HG02870 (cell line): ENCODE results near the gene FHOD3.

Experiments used
- ATAC-seq: cut with Tn5 transposase; IDR thresholded peaks from one replicate; pipeline ENCODE4 v1.9.1; 2021; ENCODE audit warnings: mild to moderate bottlenecking, moderate library complexity; ENCODE audit not compliant: unreplicated experiment

FHOD3 gene

DNA sequence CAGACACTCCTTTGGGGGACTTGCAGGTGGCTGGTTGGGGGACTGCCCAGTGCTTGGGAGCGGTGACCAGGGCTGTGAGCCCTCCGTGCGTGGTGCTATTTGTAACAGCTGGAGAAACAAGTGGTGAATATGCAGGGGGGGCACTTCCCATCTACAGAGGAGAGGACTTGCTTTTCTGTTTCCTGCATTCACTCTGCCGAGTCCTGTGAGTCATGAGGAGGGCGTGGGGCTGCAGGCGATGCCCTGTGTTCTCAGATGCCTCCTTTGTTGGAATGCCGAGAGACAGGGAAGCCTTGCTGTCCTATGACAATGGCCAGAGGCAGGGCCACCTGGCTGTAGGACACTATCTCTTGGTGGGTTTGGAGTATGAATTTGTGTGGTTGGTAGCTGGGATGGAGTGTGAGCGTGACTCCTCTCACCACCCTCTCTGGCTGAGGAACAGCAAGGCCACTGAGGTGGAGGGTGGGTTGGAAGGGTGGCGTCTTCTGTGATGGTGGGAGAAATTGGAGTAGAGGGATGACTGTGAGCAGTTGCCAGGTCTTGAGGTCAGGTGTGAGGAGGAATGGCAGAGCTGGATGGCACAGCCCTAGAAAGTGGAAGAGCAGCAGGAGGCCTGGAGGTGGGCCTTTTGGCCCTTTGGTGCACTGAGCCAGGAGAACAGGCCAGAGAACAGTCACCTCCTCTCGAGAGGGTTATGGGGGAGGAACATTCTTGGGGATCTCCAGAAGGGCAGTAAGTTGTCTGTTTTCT, 24.3 kb downstream of the FHOD3 start:
- no peak for ATAC-seq

DNA sequence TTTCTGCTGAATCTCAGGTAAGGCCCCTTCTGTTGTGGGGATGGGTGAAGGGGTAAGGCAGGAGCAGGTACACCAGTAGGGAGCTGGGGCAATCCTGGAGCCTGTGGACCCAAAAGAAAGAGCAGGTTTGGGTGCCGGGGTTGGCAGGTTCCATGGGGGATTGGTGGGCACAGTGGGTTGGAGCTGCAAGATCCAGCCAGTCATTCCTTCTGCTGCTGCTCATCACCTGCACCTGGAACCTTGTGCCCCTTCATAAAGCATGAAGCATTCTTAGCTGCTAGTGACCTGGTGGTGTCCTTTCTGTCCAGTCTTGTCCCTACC, 24.9 kb downstream of the FHOD3 start:
- ATAC-seq: no peak

DNA sequence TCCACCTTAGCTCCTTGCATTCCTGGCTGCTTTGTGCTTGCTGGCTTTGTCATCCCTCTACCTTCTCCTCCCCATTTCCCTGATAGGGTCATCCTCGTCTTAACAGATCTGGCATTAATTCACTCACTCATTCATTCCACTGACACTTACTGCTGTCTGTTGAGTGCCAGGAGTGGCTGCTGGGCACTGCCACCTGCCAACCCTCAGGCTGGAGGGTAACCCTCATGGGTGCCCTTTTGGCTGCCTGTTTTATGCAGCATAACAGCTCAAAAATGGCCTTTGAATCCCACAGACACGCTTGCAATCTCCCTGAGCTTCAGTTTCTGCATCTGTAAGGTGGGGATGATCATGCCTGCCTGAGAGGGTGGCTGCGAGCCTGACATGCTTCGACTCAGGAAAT, 25.2 kb downstream of the FHOD3 start:
- ATAC-seq: no peak

DNA sequence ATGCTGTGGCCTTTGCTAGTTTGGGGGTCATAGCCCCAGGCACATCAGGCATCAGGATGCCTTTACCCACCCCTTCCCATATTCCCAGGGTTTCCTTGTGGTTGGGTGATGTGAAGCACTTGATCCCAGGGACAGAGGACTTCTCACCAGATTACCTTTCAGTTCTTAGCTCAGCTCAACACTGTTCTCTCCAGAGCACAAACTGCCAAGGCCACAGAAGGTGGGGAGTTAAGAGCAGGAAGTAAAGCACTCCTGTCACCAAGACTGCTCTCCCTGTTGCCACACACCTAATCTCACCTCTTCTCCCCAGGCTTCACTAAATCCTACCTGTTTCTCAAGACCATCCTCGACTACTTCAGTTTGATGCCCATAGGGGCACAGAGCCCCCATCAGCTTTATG, 25.9 kb downstream of the FHOD3 start:
- no peak for ATAC-seq

DNA sequence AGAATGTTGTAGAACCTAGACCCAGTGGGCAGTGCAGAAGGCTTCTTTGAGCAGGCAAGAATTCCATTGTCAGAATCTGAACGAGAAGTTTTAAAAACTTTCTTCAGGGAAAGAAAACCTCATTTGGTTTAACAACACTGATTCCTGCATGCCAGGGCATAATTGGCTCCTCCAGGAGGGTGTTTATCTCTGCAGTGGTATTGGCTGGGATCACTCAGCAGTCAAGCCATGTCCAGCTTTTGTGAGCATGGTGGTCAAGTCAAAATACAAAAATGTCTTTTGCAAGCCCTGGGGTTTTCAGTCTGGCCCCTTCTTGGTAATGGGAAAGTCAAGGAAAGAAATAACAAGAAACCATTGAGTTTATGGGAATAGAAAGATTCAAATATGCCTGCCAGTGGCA, 28.3 kb downstream of the FHOD3 start:
- ATAC-seq: no peak

DNA sequence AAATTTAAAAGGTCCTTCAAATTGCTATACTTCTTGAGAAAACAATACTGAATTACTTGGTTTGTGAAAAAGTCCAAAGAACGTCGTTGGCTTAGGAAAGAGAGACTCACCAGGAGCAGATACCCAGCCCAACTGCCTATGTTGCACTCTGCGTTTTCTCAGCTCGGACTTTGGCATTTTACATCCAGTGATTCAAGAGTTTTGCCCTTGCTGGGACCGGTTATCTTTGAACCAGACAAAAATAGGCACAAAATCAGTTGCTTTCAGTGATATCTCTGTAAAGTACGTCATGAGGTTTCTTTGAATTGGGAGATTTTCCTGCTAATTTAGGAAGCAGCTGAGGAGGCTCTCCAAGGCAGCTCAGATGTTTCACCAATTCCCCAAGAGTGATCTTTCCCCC, 29.3 kb downstream of the FHOD3 start:
- ATAC-seq: no peak

DNA sequence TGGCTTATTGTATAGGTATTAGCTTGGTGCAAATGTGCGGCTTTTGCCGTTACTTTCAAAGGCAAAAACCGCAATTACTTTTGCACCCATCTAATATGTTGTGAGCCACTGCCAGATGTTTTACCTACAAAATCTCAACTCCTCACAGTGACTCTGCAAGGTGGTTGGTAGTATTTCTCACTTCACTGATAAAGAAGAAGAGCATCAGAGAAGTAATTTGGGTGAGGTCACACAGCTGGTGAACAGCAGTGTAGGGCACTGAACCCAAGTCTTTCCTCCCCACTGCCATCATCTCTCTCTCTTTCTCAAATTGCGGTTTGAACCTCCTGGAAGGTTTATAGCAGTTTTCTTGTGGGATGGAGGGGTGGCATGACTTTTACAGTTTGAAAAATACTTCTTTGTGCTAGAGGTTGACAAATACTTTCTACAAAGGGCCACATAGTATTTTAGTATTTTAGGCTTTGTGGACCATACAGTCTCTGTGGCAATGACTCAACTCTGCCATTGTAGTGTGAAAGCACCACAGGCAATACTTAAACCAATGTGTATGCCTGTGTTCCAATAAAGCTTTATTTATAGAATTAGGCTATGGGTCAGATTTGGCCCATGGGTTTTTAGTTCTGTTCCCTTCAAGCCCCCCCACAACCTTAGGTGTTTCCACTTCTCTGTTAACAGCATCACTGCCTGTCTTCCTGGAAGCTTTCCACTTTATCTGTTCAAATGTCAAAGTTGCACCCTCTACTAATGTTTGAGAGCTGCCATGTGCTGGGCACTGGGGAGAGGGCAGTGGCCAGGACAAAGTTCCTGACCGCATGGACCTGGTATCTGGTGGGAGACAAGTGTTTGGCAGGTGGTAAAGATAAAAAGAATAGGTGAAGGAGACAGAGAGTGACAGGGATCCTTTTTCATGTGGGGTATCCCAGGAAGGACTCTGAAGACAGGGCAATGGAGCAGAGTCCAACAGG, 30.1 kb downstream of the FHOD3 start:
- ATAC-seq: no peak

DNA sequence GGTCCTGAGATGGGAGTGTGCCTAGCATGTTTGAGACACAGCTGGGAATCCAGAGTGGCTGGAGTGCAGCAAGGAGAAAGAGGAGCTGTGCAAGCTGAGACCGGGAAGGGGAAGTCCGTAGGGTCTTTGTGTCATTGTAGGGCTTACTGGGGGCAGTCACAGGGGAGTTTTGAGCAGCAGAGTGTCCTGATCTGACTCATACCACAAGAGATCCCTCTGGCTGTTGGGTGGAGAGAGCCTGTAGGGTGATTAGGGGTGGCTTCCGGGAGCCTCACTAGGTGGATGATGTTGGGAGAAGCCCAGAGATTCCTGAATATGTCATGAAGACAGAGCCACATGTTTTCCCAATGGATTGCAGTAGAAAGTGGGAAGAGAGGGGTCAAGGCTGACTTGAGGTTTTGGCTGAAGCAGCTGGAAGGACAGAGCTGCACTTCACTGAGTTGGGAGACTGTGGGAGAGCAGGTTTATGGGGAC, 30.9 kb downstream of the FHOD3 start:
- no peak for ATAC-seq

DNA sequence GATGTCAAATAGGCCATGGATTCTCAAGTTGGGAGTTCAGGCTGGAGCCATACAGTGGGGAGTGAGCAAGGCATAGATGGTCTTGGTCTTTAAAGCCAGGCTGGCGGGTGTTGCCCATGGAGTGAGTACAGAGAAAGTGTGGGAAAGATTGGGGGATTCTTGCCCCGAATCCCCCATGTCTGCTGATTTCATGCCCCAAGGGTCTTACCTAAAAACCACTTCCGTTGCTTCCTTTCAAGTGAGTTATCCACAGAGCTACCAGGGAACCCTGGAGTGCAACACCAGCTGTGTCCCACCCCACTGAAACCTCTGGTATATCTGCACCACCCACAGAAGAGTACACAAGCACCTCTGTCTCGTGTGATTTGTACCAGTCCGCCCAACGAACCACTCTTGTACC, 31.4 kb downstream of the FHOD3 start:
- ATAC-seq: no peak

DNA sequence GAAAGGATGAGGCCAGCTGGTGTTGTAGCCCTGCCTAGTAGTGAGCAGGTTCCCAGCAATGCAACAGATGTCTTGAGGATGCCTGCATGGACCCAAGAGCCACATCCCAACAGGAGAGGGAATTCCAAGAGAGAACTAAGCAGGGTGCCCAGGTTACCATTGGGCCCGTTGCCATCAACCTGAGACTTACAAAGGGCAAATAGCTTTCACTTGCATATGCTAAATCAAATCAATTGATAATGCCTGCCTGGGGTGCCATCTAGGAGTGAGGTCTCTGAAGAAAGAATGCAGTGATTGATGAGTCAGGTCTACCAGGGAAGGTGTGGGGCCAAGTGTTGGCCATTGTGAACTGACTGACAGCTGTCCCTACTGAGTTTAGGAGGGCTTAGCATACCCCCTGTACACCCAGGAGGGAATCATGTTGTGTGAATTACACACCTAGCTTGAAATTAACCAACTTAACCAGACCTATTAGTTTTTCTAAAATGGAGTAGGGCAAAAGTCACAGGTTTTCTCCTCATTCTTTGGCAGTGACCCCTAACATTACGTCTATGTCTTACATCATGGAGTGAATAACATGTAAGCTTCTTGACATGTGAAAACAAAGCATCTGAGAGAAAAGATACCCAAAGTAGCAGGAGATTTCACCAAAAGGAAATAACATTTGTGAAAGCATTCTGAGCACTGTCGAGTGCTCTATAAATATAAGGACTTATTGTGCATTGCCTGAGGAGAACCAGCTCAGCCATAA, 32.3 kb downstream of the FHOD3 start:
- no peak for ATAC-seq

DNA sequence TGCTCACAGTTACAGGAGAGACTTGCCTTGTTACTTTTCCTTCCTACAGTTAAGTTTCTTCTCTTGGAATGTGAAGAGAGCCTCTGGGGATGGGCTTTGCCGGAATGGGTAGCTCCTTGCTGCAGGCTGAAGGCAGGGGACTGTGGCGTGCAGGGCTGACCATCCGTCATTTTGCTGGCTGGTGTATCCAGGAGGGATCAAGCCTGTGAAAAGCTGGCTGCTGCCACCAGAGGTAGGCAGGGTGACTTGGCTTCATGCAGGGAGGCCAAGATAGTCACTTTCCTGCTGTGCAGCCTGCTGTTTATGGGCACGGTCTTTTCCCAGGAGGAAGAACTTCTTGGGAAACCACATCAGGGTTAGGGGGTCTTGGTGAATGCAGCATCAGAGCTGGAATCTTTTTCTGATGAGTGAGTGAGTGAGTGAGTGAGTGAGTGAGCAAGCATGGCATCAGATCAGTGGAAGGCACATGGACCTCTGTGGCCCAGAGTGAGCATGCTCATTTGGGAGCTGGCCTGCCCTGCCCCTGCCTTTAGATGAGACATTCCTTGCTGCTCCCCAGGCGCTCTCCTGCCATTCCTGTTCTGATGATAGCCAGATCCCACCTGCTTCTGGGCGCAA, 33.0 kb downstream of the FHOD3 start:
- no peak for ATAC-seq

DNA sequence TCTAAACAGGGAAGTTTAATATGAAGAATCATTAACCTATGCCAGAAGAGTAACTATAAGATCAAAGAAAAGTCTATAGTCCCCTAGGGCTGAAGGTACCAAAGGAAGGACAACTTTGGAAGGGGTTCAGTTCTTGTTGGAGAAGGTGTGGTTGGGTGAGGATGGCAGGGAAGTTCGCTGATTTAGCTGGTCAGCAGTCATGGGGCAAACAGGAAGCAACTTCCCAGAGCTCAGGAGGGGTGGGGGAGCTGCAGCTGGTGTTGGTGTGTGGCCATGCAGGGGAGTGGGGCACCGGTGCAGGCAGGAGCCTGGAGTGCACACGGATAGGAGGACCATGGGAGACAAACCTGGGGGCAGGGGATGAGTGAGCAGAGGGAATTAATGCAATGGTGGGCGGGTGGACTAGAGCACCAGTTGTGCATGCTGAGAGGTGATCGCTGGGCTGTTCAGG, 34.0 kb downstream of the FHOD3 start:
- no peak for ATAC-seq

DNA sequence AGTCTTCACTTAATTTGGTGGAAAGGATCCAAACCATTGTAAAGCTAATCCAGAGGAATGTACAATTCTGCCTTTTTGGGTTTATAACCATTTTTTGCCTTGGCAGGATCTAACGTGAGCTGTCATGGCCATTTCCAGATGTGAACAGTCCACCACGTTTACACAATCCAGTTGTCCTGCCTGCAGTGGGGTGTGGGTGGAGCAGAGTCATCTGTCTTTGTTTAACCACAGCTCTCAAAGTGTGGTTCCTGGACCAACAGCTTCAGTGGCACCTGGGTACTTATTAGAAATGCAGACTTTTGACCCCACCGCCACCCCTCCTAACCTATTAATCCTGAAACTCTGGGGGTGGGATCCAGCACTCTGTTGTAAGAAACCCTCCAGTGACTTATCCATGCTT, 35.9 kb downstream of the FHOD3 start:
- no peak for ATAC-seq

DNA sequence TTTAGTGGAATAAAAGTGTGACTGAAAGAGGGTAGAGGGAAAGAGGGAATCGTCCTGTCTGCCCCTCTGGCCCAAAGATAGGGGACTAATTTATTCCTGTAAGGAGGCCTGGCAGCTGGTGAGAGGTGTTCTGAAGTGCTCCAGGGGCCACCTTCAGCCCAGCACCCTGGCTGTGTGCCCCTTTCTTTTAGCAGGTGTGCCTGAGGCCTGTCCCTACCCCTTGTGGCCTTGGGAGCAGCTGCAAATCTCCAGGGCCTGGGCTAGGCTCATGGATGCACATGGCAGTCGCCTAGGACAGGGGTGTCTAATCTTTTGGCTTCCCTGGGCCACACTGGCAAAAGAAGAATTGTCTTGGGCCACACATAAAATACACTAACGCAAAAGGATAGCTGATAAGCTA, 37.3 kb downstream of the FHOD3 start:
- ATAC-seq: no peak

DNA sequence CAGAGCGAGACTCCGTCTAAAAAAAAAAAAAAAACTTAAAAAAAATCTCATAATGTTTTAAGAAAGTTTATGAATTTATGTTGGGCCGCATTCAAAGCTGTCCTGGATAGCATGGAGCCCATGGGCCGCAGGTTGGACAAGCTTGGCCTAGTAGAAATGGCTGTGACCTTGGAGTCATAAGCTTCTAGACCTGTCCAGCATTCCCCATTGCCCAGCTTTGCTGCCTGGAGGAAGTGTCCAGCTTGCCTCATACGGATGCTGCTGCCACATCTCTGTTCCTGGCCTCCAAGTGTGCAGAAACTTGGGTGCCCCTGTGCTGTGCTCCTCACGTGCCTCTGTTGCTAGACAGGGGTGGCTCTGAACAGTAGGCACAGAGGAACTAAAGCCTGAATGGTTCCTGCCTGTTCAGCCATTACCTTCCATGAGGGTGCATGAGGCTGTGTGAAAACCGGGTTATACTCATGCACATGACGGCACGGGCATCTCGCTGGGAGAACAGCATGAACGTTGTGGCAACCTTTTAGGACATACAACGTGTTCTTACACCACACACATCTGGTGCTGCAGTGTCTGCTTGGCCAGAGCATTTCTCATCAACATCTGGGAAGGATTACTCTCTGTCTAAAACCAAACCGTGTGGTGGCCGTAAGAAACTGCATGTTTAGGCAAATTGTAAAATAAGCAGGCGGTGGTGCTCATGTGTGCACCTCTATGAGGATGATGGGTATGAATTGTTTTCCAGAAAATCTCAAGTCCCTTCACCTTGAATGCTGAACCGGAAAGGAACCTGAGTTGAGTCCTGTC, 38.2 kb downstream of the FHOD3 start:
- ATAC-seq: no peak

DNA sequence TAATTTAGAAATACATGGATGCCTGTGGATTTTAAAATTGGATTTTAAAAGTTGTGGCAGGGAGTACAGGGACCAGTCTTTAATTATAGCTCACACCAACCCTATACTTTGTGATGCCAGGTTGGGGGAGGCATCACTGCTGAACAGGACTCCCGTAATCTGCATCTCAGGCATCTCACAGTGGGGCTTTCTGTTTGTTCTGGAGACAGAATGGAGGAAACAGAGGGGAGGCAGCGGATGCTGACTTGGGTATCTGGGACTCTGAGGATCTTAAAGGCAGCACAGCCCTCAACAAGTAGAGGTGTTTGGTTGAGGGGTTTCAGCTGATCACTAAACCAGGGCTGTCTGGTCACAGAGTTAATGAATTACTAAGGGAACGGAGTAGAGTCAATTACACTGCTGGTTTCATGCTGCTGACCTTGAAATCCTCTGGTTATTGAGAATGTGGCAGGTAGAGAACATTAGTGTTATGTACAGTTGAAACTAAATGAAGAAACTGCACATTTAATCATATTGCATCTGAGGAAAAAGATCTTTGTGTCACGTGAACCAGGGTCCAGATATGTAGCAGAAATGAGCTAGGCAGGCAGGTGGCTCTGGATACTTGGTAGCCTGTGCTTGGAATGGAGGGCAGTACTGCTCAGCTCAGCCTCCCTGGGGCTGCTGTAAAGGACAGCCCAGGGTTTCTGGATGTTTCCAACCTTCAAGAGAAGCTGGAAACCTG, 40.3 kb downstream of the FHOD3 start:
- ATAC-seq: no peak

DNA sequence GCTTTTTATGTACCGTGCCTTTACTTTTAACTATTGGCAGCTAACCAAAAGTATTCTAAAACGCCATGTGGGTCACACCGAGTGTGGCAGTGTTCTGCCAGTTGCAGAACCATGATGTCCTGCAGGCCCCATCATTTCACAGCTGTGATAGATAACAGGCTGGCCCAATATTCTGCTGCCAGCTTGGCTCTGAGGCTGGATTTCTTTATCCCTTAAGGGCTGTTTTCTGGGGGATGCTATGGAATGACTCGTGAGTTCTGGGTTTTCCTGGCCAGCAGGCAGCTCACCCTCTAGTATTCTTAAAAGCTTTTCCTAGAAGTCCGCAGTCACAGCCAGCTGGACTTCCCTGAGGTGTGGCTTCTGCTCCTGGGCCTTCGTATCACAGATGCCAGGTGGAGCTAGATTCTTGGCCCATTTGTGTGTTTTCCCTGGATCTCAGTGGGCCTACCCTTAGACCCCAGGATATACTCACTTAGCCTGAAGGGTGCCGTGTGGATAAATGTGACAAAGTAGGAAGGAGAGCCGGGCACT, 41.0 kb downstream of the FHOD3 start:
- no peak for ATAC-seq

DNA sequence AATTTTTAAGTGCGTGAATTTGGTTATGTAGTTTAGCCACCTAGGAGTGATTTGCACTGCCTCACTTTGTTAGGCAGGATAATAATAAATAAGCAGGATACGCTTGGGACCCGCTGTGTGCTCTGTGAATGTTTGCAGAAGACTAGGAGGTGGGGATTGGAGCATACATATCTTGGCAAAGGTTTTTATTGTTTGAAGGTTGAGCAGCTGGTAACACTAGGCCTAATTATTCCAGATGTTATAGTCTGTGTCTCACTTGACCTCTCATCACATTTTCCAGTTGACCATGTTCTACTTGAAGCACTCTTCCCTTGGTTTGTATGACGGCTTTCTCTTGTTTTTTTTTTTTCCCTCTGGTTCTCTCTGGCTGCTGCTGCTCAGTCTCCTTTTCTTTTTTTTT, 42.7 kb downstream of the FHOD3 start:
- no peak for ATAC-seq

DNA sequence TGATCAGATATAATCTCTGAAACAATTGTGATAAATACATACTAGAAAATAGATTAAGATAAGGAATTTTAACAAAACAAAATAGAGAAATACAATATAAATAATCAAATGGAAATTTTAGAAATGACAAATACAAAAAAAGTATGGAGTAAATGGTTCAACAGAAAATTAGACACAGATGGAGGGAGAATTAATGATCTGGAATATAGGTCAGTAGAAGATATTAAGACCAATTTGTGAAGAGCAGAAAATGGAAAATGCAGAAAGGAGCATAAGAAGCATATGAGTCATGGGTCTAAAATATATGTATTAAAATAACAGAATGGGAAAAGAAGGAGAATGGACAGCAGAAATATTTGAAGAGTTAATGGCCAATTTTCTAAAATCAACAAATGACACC, 44.4 kb downstream of the FHOD3 start:
- ATAC-seq: no peak
